Measurements from ENCODE around the gene RPRD1A. TPM values are rescaled to one million over a fixed set of nuclear protein-coding genes. Genes with fewer than 3 reads are reported as not detected.
"Not testable (repeated sequence)": the region's sequence is repeated elsewhere in the genome, so short reads cannot be mapped to it uniquely, and the experiment has no call there.

Gene RPRD1A
- total RNA-seq, 1 experiment from 2014 or later = 65.1 TPM

- Histone ChIP-seq H3K9me3 (ENCODE audit: low read depth, low read length, poor library complexity, severe bottlenecking) (no peaks in the 10 kb centered on the region), H3K27ac (ENCODE audit: low read depth, low read length, poor library complexity, severe bottlenecking) (peak overlapping the region; percentile 88), H3K4me1 (ENCODE audit: insufficient read depth, low read length, poor library complexity, severe bottlenecking) (peaks cover 9% of the 10 kb centered on the region), H3K27me3 (replicated peaks; ENCODE audit: insufficient read depth, low read depth, low read length, poor library complexity) (no peaks in the 10 kb centered on the region), H3K36me3 (ENCODE audit: insufficient read depth, low read length, poor library complexity, severe bottlenecking) (no peaks in the 10 kb centered on the region), H3K4me3 (ENCODE audit: low read depth, low read length, poor library complexity, severe bottlenecking) (peak overlapping the region; percentile 81)
- no TSS peak for BruUV-seq (replicated peaks)
- no peak for DNase-seq (ENCODE audit: low spot score)
- POLR2A ChIA-PET (ENCODE audit: low non-redundant PET) = no interaction called here
- CTCF ChIA-PET = interaction anchor here (0.8 kb wide), 1 partner anchor 218 kb away, joined by 3 read pairs; no protein-coding TSS in a partner anchor
- intact Hi-C loops (cut with micrococcal nuclease; ENCODE audit: unreplicated experiment) = loop anchor here (2.0 kb wide), 1 partner anchor 32 kb away; no protein-coding TSS in a partner anchor
- TF ChIP-seq EZH2 (IDR thresholded peaks at IDR 0.05; ENCODE audit: borderline replicate concordance, low read depth, low read length, poor library complexity, severe bottlenecking) (no peak), CTCF (conservative IDR thresholded peaks at IDR 0.05; ENCODE audit: low read depth, low read length) (no peak)
These were observed 689 bp downstream of the RPRD1A start for GRCh38 chr18:36066686-36067054.

- no peaks in the 10 kb centered on the region for H3K27me3 ChIP-seq (replicated peaks; ENCODE audit: insufficient read depth, low read depth, low read length, poor library complexity)
- BruUV-seq (replicated peaks) = no TSS peak
- H3K4me1 ChIP-seq (ENCODE audit: insufficient read depth, low read length, poor library complexity, severe bottlenecking) = peaks cover 9% of the 10 kb centered on the region
- TF ChIP-seq CTCF (conservative IDR thresholded peaks at IDR 0.05; ENCODE audit: low read depth, low read length) = no peak
- TF ChIP-seq EZH2 (IDR thresholded peaks at IDR 0.05; ENCODE audit: borderline replicate concordance, low read depth, low read length, poor library complexity, severe bottlenecking) = no peak
- no peaks in the 10 kb centered on the region for H3K36me3 ChIP-seq (ENCODE audit: insufficient read depth, low read length, poor library complexity, severe bottlenecking)
- intact Hi-C loops (cut with micrococcal nuclease; ENCODE audit: unreplicated experiment) = loop anchor here (2.0 kb wide), 1 partner anchor 31 kb away; no protein-coding TSS in a partner anchor
- H3K4me3 ChIP-seq (ENCODE audit: low read depth, low read length, poor library complexity, severe bottlenecking) = peak overlapping the region; percentile 81
- ChIA-PET POLR2A (ENCODE audit: low non-redundant PET) (no interaction called here), CTCF (no interaction called here)
- H3K9me3 ChIP-seq (ENCODE audit: low read depth, low read length, poor library complexity, severe bottlenecking) = no peaks in the 10 kb centered on the region
- no peak for DNase-seq (ENCODE audit: low spot score)
- H3K27ac ChIP-seq (ENCODE audit: low read depth, low read length, poor library complexity, severe bottlenecking) = peak overlapping the region; percentile 88
These were observed 1.4 kb downstream of the RPRD1A start for GRCh38 chr18:36066001-36066400.

GRCh38 chr18:36064809-36065079 is 2.6 kb downstream of the RPRD1A start:
- H3K9me3 ChIP-seq (ENCODE audit: low read depth, low read length, poor library complexity, severe bottlenecking); BruUV-seq (replicated peaks); H3K4me3 ChIP-seq (ENCODE audit: low read depth, low read length, poor library complexity, severe bottlenecking); H3K4me1 ChIP-seq (ENCODE audit: insufficient read depth, low read length, poor library complexity, severe bottlenecking); POLR2A ChIA-PET (ENCODE audit: low non-redundant PET); intact Hi-C loops (cut with micrococcal nuclease; ENCODE audit: unreplicated experiment); DNase-seq (ENCODE audit: low spot score); H3K36me3 ChIP-seq (ENCODE audit: insufficient read depth, low read length, poor library complexity, severe bottlenecking); CTCF ChIA-PET; H3K27ac ChIP-seq (ENCODE audit: low read depth, low read length, poor library complexity, severe bottlenecking); H3K27me3 ChIP-seq (replicated peaks; ENCODE audit: insufficient read depth, low read depth, low read length, poor library complexity): not testable (repeated sequence)

GRCh38 chr18:36064027-36064808 is 3.1 kb downstream of the RPRD1A start:
- Histone ChIP-seq H3K4me3 (ENCODE audit: low read depth, low read length, poor library complexity, severe bottlenecking) (no peak overlapping the region), H3K9me3 (ENCODE audit: low read depth, low read length, poor library complexity, severe bottlenecking) (no peaks in the 10 kb centered on the region), H3K4me1 (ENCODE audit: insufficient read depth, low read length, poor library complexity, severe bottlenecking) (peaks cover 9% of the 10 kb centered on the region), H3K36me3 (ENCODE audit: insufficient read depth, low read length, poor library complexity, severe bottlenecking) (no peaks in the 10 kb centered on the region), H3K27me3 (replicated peaks; ENCODE audit: insufficient read depth, low read depth, low read length, poor library complexity) (no peaks in the 10 kb centered on the region), H3K27ac (ENCODE audit: low read depth, low read length, poor library complexity, severe bottlenecking) (no peak overlapping the region)
- CTCF ChIA-PET = no interaction called here
- intact Hi-C loops (cut with micrococcal nuclease; ENCODE audit: unreplicated experiment) = no loop called here
- TF ChIP-seq CTCF (conservative IDR thresholded peaks at IDR 0.05; ENCODE audit: low read depth, low read length) (no peak), EZH2 (IDR thresholded peaks at IDR 0.05; ENCODE audit: borderline replicate concordance, low read depth, low read length, poor library complexity, severe bottlenecking) (no peak)
- DNase-seq (ENCODE audit: low spot score) = no peak
- POLR2A ChIA-PET (ENCODE audit: low non-redundant PET) = no interaction called here
- no TSS peak for BruUV-seq (replicated peaks)

Measured in A673 (cell line).